GM10266 (cell line): ENCODE data around the gene ADGB.
"Not testable (repeated sequence)": the region's sequence is repeated elsewhere in the genome, so short reads cannot be mapped to it uniquely, and the experiment has no call there.

Experiments used
- DNase-seq: peaks from one replicate; pipeline ENCODE4 v3.0.0; 2012; ENCODE audit errors: extremely low spot score
- TF ChIP-seq, protein P1 (sequence below): IDR thresholded peaks from 2 replicates; pipeline ENCODE4 v1.5.1; 2012; ENCODE audit warnings: mild to moderate bottlenecking, low read depth; ENCODE audit not compliant: control insufficient read depth, insufficient read depth; ENCODE audit errors: missing control alignments

Gene ADGB

GRCh38 chr6:146840216-146840615 lies 241.4 kb downstream of the ADGB start:
- TF ChIP-seq, protein P1, sequence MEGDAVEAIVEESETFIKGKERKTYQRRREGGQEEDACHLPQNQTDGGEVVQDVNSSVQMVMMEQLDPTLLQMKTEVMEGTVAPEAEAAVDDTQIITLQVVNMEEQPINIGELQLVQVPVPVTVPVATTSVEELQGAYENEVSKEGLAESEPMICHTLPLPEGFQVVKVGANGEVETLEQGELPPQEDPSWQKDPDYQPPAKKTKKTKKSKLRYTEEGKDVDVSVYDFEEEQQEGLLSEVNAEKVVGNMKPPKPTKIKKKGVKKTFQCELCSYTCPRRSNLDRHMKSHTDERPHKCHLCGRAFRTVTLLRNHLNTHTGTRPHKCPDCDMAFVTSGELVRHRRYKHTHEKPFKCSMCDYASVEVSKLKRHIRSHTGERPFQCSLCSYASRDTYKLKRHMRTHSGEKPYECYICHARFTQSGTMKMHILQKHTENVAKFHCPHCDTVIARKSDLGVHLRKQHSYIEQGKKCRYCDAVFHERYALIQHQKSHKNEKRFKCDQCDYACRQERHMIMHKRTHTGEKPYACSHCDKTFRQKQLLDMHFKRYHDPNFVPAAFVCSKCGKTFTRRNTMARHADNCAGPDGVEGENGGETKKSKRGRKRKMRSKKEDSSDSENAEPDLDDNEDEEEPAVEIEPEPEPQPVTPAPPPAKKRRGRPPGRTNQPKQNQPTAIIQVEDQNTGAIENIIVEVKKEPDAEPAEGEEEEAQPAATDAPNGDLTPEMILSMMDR, result no peak
- no peak for DNase-seq

- TF ChIP-seq, protein P1, result no peak
These were observed 241.9 kb downstream of the ADGB start for GRCh38 chr6:146840641-146841040.

GRCh38 chr6:146847426-146847825 lies 248.7 kb downstream of the ADGB start:
- no peak for DNase-seq
- TF ChIP-seq, protein P1, result no peak

More at GRCh38 chr6:146840641-146841040, 241.9 kb downstream of the ADGB start:
- DNase-seq, result no peak

- no peak for DNase-seq
- TF ChIP-seq, protein P1, result no peak
These were observed 251.6 kb downstream of the ADGB start for GRCh38 chr6:146850238-146850896.

- no peak for DNase-seq
- TF ChIP-seq, protein P1, result no peak
These were observed 252.2 kb downstream of the ADGB start for GRCh38 chr6:146850981-146851380.

GRCh38 chr6:146851837-146852236 lies 253.1 kb downstream of the ADGB start:
- TF ChIP-seq, protein P1, result no peak
- no peak for DNase-seq

- DNase-seq, result not testable (repeated sequence)
These were observed 255.9 kb downstream of the ADGB start for GRCh38 chr6:146854521-146855255.
